OCI-LY3 (cell line): ENCODE results near the gene NDE1.

Source experiments
- H2AFZ ChIP-seq: fragments of 200-600, 300-600 bp; shearing (Covaris generic); 2 replicates; pipeline ENCODE4 v1.6.0; 2014; ENCODE audit warnings: antibody characterized with exemption, low read depth, low read length
- H3K27ac ChIP-seq: fragments of 200-600, 300-600 bp; sonication (generic); 2 replicates; pipeline ENCODE4 v1.5.1; 2014; ENCODE audit warnings: mild to moderate bottlenecking, low read length, moderate library complexity, mixed read lengths
- H3K27me3 ChIP-seq: fragments of 200-600, 300-600 bp; sonication (generic); 2 replicates; pipeline ENCODE4 v1.6.1; 2014; ENCODE audit warnings: low read depth, low read length, mixed read lengths
- H3K36me3 ChIP-seq: fragments of 200-600, 300-600 bp; sonication (generic); replicated peaks from 2 replicates; pipeline ENCODE3; 2014; ENCODE audit warnings: low read depth, low read length, mixed read lengths
- H3K4me1 ChIP-seq: fragments of 300-600, 200-600 bp; sonication (generic); 2 replicates; pipeline ENCODE4 v1.6.1; 2014; ENCODE audit warnings: low read length, mixed read lengths
- H3K4me2 ChIP-seq: fragments of 200-600, 300-600 bp; sonication (generic); 2 replicates; pipeline ENCODE4 v1.6.1; 2014; ENCODE audit warnings: low read length, mixed read lengths
- H3K4me3 ChIP-seq: fragments of 300-600, 200-600 bp; sonication (generic); 2 replicates; pipeline ENCODE4 v1.5.1; 2014; ENCODE audit warnings: antibody characterized with exemption, mild to moderate bottlenecking, low read length, moderate library complexity
- H3K79me2 ChIP-seq: fragments of 300-600, 200-600 bp; shearing (Covaris generic); 2 replicates; pipeline ENCODE4 v1.6.1; 2014; ENCODE audit warnings: mild to moderate bottlenecking, low read length, mixed read lengths
- H3K9ac ChIP-seq: fragments of 300-600, 200-600 bp; shearing (Covaris generic); 2 replicates; pipeline ENCODE4 v1.6.0; 2014; ENCODE audit warnings: mild to moderate bottlenecking, low read length, moderate library complexity
- H3K9me3 ChIP-seq: fragments of 200-600, 300-600 bp; shearing (Covaris generic); 2 replicates; pipeline ENCODE4 v1.6.1; 2014; ENCODE audit warnings: low read length, mixed read lengths; ENCODE audit not compliant: insufficient read depth
- H4K20me1 ChIP-seq: fragments of 200-600, 300-600 bp; sonication (generic); 2 replicates; pipeline ENCODE4 v1.6.1; 2016; ENCODE audit warnings: low read length, mixed read lengths; ENCODE audit not compliant: insufficient read depth
- CTCF ChIP-seq: fragments of 200-600, 300-600 bp; sonication (generic); IDR thresholded peaks from 2 replicates; pipeline ENCODE4 v1.5.1; 2014; ENCODE audit warnings: antibody characterized with exemption, low read length, low read depth
- EZH2phosphoT487 ChIP-seq: fragments of 200-600 bp; shearing (Covaris generic); IDR thresholded peaks from 2 replicates; pipeline ENCODE4 v1.6.1; 2018; ENCODE audit warnings: antibody characterized with exemption, mixed run types, low read depth

NDE1 gene

GRCh38 chr16:15736529-15736928, 86.5 kb downstream of the NDE1 start:
- Histone ChIP-seq H3K27ac (no peak overlapping the region), H3K79me2 (no peaks in the 10 kb centered on the region), H3K9ac (no peak overlapping the region), H3K4me2 (no peak overlapping the region), H3K27me3 (no peaks in the 10 kb centered on the region), H3K36me3 (peaks cover 6% of the 10 kb centered on the region), H2AFZ (no peak overlapping the region), H3K4me3 (no peak overlapping the region), H3K4me1 (no peaks in the 10 kb centered on the region), H4K20me1 (no peaks in the 10 kb centered on the region), H3K9me3 (no peaks in the 10 kb centered on the region)
- TF ChIP-seq EZH2phosphoT487 (no peak), CTCF (no peak)

DNA sequence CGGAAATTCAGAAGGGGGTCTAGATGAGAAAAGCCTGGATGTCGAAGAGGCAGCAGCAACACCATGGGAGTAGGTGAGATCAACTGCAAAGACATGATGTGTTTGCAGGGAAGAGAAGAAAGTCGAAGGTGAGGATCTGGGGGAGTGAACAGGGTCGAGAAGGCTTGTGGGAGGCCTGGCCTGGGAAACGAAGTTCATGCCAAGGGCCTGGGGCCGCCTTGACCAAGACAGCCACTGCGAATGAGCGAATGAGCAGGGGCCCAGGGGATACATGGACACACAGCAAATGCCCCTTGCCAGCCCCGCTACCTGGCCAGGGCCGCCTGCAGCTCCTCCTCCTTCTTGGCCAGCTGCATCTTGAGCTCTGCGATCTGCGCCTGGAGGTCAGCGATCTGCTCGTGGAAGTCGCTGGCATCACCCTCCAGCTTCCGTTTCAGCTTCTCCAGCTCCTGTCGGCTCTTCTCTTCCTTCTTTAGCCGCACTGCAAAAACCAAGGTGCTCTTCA, 87.1 kb downstream of the NDE1 start:
- Histone ChIP-seq H3K9me3 (no peaks in the 10 kb centered on the region), H2AFZ (no peak overlapping the region), H3K27me3 (no peaks in the 10 kb centered on the region), H3K9ac (no peak overlapping the region), H3K27ac (no peak overlapping the region), H3K79me2 (no peaks in the 10 kb centered on the region), H3K36me3 (peaks cover 6% of the 10 kb centered on the region), H4K20me1 (no peaks in the 10 kb centered on the region), H3K4me2 (no peak overlapping the region), H3K4me3 (no peak overlapping the region), H3K4me1 (no peaks in the 10 kb centered on the region)
- TF ChIP-seq CTCF (no peak), EZH2phosphoT487 (no peak)

DNA sequence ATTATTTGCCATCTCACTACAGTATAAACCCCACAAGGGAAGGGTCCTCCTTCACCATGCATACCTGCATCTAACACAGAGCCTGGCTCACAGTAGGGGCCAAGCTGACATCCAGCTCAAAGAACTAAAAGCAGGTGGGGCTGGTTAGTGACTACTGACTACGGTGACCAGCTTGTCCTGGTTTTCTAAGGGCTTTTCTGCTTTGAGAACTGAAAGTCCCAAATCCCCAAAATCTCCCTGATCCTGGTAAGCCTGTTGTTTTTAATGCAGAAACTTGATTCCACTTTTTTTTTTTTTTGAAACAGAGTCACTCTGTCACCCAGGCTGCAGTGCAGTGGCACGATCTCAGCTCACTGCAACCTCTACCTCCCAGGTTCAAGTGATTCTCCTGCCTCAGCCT, 89.4 kb downstream of the NDE1 start:
- Histone ChIP-seq H3K27ac (no peak overlapping the region), H4K20me1 (no peaks in the 10 kb centered on the region), H3K4me2 (no peak overlapping the region), H3K27me3 (no peaks in the 10 kb centered on the region), H3K4me1 (no peaks in the 10 kb centered on the region), H3K79me2 (no peaks in the 10 kb centered on the region), H3K36me3 (peaks cover 6% of the 10 kb centered on the region), H3K9ac (no peak overlapping the region), H3K9me3 (no peaks in the 10 kb centered on the region), H2AFZ (no peak overlapping the region), H3K4me3 (no peak overlapping the region)
- TF ChIP-seq CTCF: no peak
- no peak for TF ChIP-seq EZH2phosphoT487

GRCh38 chr16:15739950-15740349, 89.9 kb downstream of the NDE1 start:
- H3K4me2 ChIP-seq: no peak overlapping the region
- no peak for TF ChIP-seq CTCF
- TF ChIP-seq EZH2phosphoT487: no peak
- no peak overlapping the region for H2AFZ ChIP-seq

More at GRCh38 chr16:15739950-15740349, 89.9 kb downstream of the NDE1 start:
- H3K4me3 ChIP-seq: no peak overlapping the region
- no peaks in the 10 kb centered on the region for H3K9me3 ChIP-seq
- H3K79me2 ChIP-seq: no peaks in the 10 kb centered on the region
- no peaks in the 10 kb centered on the region for H4K20me1 ChIP-seq
- H3K27me3 ChIP-seq: no peaks in the 10 kb centered on the region
- H3K4me1 ChIP-seq: no peaks in the 10 kb centered on the region
- H3K36me3 ChIP-seq: peaks cover 6% of the 10 kb centered on the region
- no peak overlapping the region for H3K27ac ChIP-seq
- no peak overlapping the region for H3K9ac ChIP-seq
